GM18909 (cell line): ENCODE measurements around the gene PRKG1.

ENCODE experiments used
- ATAC-seq: cut with Tn5 transposase; IDR thresholded peaks from one replicate; pipeline ENCODE4 v1.9.1; 2021; ENCODE audit warnings: mild to moderate bottlenecking; ENCODE audit not compliant: unreplicated experiment, poor library complexity

PRKG1 gene

GRCh38 chr10:51808187-51808586, 733.9 kb downstream of the PRKG1 start:
- no peak for ATAC-seq

- no peak for ATAC-seq
Measured at GRCh38 chr10:51815723-51816122, 741.4 kb downstream of the PRKG1 start.

GRCh38 chr10:51821045-51821444, 746.8 kb downstream of the PRKG1 start:
- no peak for ATAC-seq

GRCh38 chr10:51821745-51822144, 747.5 kb downstream of the PRKG1 start:
- ATAC-seq: no peak

GRCh38 chr10:51832652-51833383, 758.5 kb downstream of the PRKG1 start:
- peak; percentile 80 for ATAC-seq

GRCh38 chr10:51834548-51834947, 760.3 kb downstream of the PRKG1 start:
- ATAC-seq: no peak

GRCh38 chr10:51838471-51838870, 764.2 kb downstream of the PRKG1 start:
- ATAC-seq: no peak

GRCh38 chr10:51843966-51844365, 769.7 kb downstream of the PRKG1 start:
- no peak for ATAC-seq

GRCh38 chr10:51846856-51847506, 772.7 kb downstream of the PRKG1 start:
- peak; percentile 55 for ATAC-seq

- no peak for ATAC-seq
Measured at GRCh38 chr10:51852297-51852696, 778.0 kb downstream of the PRKG1 start.

- ATAC-seq: no peak
Measured at GRCh38 chr10:51857305-51857704, 783.0 kb downstream of the PRKG1 start.

- peak; percentile 72 for ATAC-seq
Measured at GRCh38 chr10:51860257-51860656, 786.0 kb downstream of the PRKG1 start.

GRCh38 chr10:51861051-51861450, 786.8 kb downstream of the PRKG1 start:
- no peak for ATAC-seq

GRCh38 chr10:51861731-51862130, 787.4 kb downstream of the PRKG1 start:
- ATAC-seq: no peak

GRCh38 chr10:51862149-51862548, 787.9 kb downstream of the PRKG1 start:
- ATAC-seq: no peak

- ATAC-seq: no peak
Measured at GRCh38 chr10:51867956-51868355, 793.7 kb downstream of the PRKG1 start.

GRCh38 chr10:51874131-51874530, 799.8 kb downstream of the PRKG1 start:
- no peak for ATAC-seq

GRCh38 chr10:51875610-51876009, 801.3 kb downstream of the PRKG1 start:
- ATAC-seq: no peak

- no peak for ATAC-seq
Measured at GRCh38 chr10:51876503-51876902, 802.2 kb downstream of the PRKG1 start.

- no peak for ATAC-seq
Measured at GRCh38 chr10:51876979-51877378, 802.7 kb downstream of the PRKG1 start.

- ATAC-seq: no peak
Measured at GRCh38 chr10:51877636-51878035, 803.3 kb downstream of the PRKG1 start.

GRCh38 chr10:51878695-51879094, 804.4 kb downstream of the PRKG1 start:
- ATAC-seq: peak; percentile 9
